Measurements from ENCODE around the gene CERS5.

Gene CERS5, protein sequence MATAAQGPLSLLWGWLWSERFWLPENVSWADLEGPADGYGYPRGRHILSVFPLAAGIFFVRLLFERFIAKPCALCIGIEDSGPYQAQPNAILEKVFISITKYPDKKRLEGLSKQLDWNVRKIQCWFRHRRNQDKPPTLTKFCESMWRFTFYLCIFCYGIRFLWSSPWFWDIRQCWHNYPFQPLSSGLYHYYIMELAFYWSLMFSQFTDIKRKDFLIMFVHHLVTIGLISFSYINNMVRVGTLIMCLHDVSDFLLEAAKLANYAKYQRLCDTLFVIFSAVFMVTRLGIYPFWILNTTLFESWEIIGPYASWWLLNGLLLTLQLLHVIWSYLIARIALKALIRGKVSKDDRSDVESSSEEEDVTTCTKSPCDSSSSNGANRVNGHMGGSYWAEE

DNA sequence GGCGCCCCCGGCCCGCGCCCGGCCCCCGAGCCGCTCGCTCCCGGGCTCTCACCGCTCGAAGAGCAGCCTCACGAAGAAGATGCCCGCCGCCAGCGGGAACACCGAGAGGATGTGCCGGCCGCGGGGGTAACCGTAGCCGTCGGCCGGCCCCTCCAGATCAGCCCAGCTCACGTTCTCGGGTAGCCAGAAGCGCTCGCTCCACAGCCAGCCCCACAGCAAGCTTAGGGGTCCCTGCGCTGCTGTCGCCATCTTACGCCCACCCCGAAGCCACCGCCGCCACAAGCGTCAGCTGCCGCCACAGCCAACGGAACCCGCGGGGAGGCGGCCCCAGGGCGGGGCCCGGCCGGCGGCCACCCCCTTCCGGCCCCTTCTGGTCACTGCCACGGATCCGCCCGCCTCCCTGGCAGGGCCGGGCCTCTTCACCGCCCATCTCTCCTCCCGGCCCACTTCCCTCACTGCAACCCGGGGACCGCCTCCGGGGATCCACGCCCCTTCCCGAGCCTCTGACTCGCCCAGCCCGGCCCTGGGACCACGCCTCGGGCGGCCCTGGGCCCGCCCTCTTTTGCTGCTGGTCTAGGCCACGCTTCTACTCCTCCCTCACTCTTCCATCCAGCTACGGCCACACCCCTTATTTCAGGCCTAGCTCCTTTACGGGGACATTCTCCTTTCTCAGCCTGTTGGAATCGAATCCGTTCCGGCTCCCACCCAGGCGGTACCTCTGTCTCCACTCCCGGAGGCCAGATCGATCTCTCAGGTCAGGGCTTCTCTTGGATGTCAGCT lies at the start of gene CERS5:
Gene CERS5 (minus strand): TSS at position 321 of the 780 bp plus-strand sequence. CDS start 72 bp downstream, at position 249.
- peak; percentile 98 for DNase-seq (ENCODE audit: low read depth)

DNA sequence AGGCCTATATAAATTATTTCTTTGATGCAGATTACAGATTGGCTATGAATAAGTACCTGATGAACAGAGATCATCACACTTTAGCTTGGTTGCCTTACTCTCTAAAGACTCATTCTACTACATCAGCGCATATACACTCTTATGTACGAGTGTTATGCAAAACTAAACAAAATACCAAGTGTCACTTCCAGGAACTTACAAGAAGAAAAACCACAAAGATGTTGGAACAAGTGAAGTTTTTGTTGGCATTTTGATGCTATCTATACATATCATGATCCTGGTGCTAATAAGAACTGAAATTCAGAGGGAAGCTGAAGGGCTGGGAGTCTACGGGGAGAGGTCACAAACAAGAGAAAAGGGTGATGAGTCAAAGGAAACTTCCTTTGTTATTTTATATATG lies 47.9 kb upstream of the CERS5 start:
- DNase-seq (ENCODE audit: low read depth) = peak; percentile 44
- H3K4me3 ChIP-seq (ENCODE audit: low read length) = no peak overlapping the region
- no peak for TF ChIP-seq CTCF (conservative IDR thresholded peaks at IDR 0.05; ENCODE audit: low read length)

More for the DNA sequence above, at the start of gene CERS5:
- TF ChIP-seq CTCF (conservative IDR thresholded peaks at IDR 0.05; ENCODE audit: low read length) = no peak
- H3K4me3 ChIP-seq (ENCODE audit: low read length) = peak within 1 kb of the TSS; percentile 88

- TF ChIP-seq CTCF (conservative IDR thresholded peaks at IDR 0.05; ENCODE audit: low read length) = no peak
- no peak for DNase-seq (ENCODE audit: low read depth)
- H3K4me3 ChIP-seq (ENCODE audit: low read length) = no peak overlapping the region; the same call in 1 of the 2 replicates
These were observed 46.8 kb upstream of the CERS5 start for GRCh38 chr12:50214018-50214417.

DNA sequence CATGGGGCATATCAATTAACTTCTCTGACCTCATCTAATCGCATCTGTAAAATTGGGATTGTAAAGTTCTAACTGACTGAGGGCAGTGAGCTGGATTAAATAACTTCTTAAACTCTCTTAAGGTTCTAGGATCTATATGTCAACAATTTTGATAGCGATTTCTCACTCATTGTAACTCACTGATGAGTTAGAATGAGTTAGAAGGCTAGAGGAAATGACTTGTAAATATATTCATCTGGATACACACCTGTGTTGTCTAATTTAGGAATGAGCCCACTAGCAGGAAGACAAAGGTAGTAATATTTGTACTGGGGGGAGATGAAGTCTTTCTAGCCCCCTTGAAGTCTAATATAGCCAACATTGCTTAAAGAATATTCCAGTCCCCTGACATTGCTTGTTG lies 46.3 kb upstream of the CERS5 start:
- no peak overlapping the region for H3K4me3 ChIP-seq (ENCODE audit: low read length)
- no peak for TF ChIP-seq CTCF (conservative IDR thresholded peaks at IDR 0.05; ENCODE audit: low read length)
- no peak for DNase-seq (ENCODE audit: low read depth)

DNA sequence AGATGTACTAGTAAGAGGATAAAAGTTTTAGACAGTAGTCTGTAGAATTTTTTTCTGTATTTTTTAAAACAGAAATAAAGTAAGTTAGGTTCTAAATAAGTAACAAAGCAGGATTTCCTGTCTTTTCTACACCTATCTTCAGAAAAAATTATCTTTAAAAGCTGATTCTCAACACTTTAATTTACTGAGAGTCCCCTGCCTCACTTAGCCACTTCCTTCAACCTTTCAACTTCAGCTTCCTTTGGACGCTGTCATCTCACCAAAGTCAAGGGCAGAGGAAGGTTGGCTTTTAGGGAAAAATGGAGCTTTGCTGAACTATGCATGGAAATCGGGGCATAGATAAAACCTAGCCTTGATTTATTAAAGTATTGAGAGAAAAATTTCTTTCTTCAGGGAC lies 44.9 kb upstream of the CERS5 start:
- TF ChIP-seq CTCF (conservative IDR thresholded peaks at IDR 0.05; ENCODE audit: low read length) = no peak
- DNase-seq (ENCODE audit: low read depth) = no peak
- no peak overlapping the region for H3K4me3 ChIP-seq (ENCODE audit: low read length)

- DNase-seq (ENCODE audit: low read depth) = peak; percentile 68
- H3K4me3 ChIP-seq (ENCODE audit: low read length) = no peak overlapping the region
- no peak for TF ChIP-seq CTCF (conservative IDR thresholded peaks at IDR 0.05; ENCODE audit: low read length)
These were observed 44.4 kb upstream of the CERS5 start for GRCh38 chr12:50211392-50212070.
